ENCODE results near the gene FANCC. TPM values are rescaled to one million over a fixed set of nuclear protein-coding genes. Genes with fewer than 3 reads are reported as not detected.

FANCC gene
- total and polyA plus RNA-seq, 2 of the 8 experiments (the other 6 are each of a cell fraction or from before 2014, with no cell fraction given), result 7.8 to 15.2 TPM

GRCh38 chr9:95313010-95313498 lies 4.5 kb downstream of the FANCC start (continued):
- TF ChIP-seq SIX5 (IDR thresholded peaks at IDR 0.05; ENCODE audit: low read depth, low read length) (no peak), TEAD4 (IDR thresholded peaks at IDR 0.05; ENCODE audit: low read depth, low read length) (no peak), KDM5A (IDR thresholded peaks at IDR 0.05; ENCODE audit: low read length) (no peak), HDAC2 (IDR thresholded peaks at IDR 0.05; ENCODE audit: borderline replicate concordance in 1 of 2, low read depth in 2 of 2, low read length in 2 of 2) (no peak; a peak in 1 of 4 replicates), CREB1 (IDR thresholded peaks at IDR 0.05) (no peak), SP4 (IDR thresholded peaks at IDR 0.05; ENCODE audit: low read length) (no peak), GABPA (IDR thresholded peaks at IDR 0.05; ENCODE audit: borderline replicate concordance, insufficient read depth, low read length) (no peak), NRF1 (IDR thresholded peaks at IDR 0.05; ENCODE audit: low read depth, low read length) (peak; percentile 43), YY1 (IDR thresholded peaks at IDR 0.05; ENCODE audit: low read depth, low read length) (no peak), PHF8 (conservative IDR thresholded peaks at IDR 0.05; ENCODE audit: low read depth, low read length) (no peak), BRCA1 (IDR thresholded peaks at IDR 0.05; ENCODE audit: low read depth, low read length) (no peak), CHD2 (IDR thresholded peaks at IDR 0.05; ENCODE audit: low read length) (no peak), CTCF (IDR thresholded peaks at IDR 0.05; ENCODE audit: control extremely low read depth in 1 of 3, insufficient read depth in 1 of 3, low read depth in 1 of 3, low read length in 3 of 3) (no peak), BACH1 (IDR thresholded peaks at IDR 0.05; ENCODE audit: low read length) (no peak), RXRA (IDR thresholded peaks at IDR 0.05; ENCODE audit: insufficient read depth, low read depth, low read length) (no peak), SRF (IDR thresholded peaks at IDR 0.05; ENCODE audit: low read depth, low read length) (no peak), FOSL1 (IDR thresholded peaks at IDR 0.05; ENCODE audit: insufficient read depth, low read depth, low read length) (no peak), HDAC6 (IDR thresholded peaks at IDR 0.05; ENCODE audit: low read depth, low read length) (no peak), NANOG (IDR thresholded peaks at IDR 0.05; ENCODE audit: insufficient read depth, low read depth, low read length, poor library complexity, severe bottlenecking) (no peak), MAX (IDR thresholded peaks at IDR 0.05) (peak; percentile 68)
- TF ChIP-seq, protein P1, sequence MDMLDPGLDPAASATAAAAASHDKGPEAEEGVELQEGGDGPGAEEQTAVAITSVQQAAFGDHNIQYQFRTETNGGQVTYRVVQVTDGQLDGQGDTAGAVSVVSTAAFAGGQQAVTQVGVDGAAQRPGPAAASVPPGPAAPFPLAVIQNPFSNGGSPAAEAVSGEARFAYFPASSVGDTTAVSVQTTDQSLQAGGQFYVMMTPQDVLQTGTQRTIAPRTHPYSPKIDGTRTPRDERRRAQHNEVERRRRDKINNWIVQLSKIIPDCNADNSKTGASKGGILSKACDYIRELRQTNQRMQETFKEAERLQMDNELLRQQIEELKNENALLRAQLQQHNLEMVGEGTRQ (IDR thresholded peaks at IDR 0.05; ENCODE audit: low read length), result peak; percentile 72
- TF ChIP-seq, protein P2, sequence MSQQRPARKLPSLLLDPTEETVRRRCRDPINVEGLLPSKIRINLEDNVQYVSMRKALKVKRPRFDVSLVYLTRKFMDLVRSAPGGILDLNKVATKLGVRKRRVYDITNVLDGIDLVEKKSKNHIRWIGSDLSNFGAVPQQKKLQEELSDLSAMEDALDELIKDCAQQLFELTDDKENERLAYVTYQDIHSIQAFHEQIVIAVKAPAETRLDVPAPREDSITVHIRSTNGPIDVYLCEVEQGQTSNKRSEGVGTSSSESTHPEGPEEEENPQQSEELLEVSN (IDR thresholded peaks at IDR 0.05), result peak; percentile 62; the same call in 1 of the 2 replicates
